ENCODE results near the gene STOX2.

Gene STOX2

DNA sequence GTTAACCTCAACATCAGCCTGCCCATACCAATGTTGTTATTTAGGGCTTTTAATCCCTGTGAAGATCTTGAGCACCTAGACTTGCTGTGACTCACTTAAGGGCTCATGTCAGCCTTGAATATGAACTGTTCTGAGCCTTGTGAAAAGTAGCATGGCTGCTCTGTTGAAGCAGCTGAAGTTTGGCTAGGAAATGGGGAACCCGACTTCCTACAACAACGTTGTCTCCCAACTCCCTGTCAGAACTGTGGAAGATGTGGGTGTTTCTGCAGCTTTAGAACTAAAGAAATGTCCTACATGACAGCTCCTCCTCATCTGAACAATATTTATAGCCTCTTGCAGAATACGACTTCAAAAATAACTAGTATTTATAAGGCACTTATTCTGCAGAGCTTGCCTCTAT lies 27.5 kb downstream of the STOX2 start:
- TF ChIP-seq OSR1 (CRISPR knock-in tag; IDR thresholded peaks at IDR 0.05) (no peak), TOX (CRISPR knock-in tag; IDR thresholded peaks at IDR 0.05; ENCODE audit: borderline replicate concordance) (no peak), ARNTL (CRISPR knock-in tag; IDR thresholded peaks at IDR 0.05; ENCODE audit: borderline replicate concordance, low read depth) (no peak), ZFP30 (CRISPR knock-in tag; IDR thresholded peaks at IDR 0.05) (no peak), CSDC2 (CRISPR knock-in tag; IDR thresholded peaks at IDR 0.05) (no peak), ZNF70 (CRISPR knock-in tag; IDR thresholded peaks at IDR 0.05) (no peak), GLIS3 (CRISPR knock-in tag; IDR thresholded peaks at IDR 0.05) (no peak), PPARA (CRISPR knock-in tag; IDR thresholded peaks at IDR 0.05; ENCODE audit: borderline replicate concordance) (no peak), CREB5 (CRISPR knock-in tag; IDR thresholded peaks at IDR 0.05; ENCODE audit: low read depth) (no peak), SNAI2 (CRISPR knock-in tag; IDR thresholded peaks at IDR 0.05) (no peak), ZC3H10 (CRISPR knock-in tag; IDR thresholded peaks at IDR 0.05) (no peak), ZNF565 (CRISPR knock-in tag; conservative IDR thresholded peaks at IDR 0.05; ENCODE audit: low read depth) (no peak), TCF4 (CRISPR knock-in tag; IDR thresholded peaks at IDR 0.05; ENCODE audit: borderline replicate concordance) (no peak)
- TF ChIP-seq, protein P1, sequence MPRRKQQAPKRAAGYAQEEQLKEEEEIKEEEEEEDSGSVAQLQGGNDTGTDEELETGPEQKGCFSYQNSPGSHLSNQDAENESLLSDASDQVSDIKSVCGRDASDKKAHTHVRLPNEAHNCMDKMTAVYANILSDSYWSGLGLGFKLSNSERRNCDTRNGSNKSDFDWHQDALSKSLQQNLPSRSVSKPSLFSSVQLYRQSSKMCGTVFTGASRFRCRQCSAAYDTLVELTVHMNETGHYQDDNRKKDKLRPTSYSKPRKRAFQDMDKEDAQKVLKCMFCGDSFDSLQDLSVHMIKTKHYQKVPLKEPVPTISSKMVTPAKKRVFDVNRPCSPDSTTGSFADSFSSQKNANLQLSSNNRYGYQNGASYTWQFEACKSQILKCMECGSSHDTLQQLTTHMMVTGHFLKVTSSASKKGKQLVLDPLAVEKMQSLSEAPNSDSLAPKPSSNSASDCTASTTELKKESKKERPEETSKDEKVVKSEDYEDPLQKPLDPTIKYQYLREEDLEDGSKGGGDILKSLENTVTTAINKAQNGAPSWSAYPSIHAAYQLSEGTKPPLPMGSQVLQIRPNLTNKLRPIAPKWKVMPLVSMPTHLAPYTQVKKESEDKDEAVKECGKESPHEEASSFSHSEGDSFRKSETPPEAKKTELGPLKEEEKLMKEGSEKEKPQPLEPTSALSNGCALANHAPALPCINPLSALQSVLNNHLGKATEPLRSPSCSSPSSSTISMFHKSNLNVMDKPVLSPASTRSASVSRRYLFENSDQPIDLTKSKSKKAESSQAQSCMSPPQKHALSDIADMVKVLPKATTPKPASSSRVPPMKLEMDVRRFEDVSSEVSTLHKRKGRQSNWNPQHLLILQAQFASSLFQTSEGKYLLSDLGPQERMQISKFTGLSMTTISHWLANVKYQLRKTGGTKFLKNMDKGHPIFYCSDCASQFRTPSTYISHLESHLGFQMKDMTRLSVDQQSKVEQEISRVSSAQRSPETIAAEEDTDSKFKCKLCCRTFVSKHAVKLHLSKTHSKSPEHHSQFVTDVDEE (CRISPR knock-in tag; IDR thresholded peaks at IDR 0.05): no peak
- no peak for ATAC-seq

- ATAC-seq: no peak
- TF ChIP-seq RARB (CRISPR knock-in tag; IDR thresholded peaks at IDR 0.05) (no peak), ESRRG (CRISPR knock-in tag; IDR thresholded peaks at IDR 0.05) (no peak), ZFP3 (CRISPR knock-in tag; IDR thresholded peaks at IDR 0.05) (no peak), ZC3H10 (CRISPR knock-in tag; IDR thresholded peaks at IDR 0.05) (no peak), POU6F1 (CRISPR knock-in tag; IDR thresholded peaks at IDR 0.05; ENCODE audit: borderline replicate concordance, low read depth) (no peak), ARNTL (CRISPR knock-in tag; IDR thresholded peaks at IDR 0.05; ENCODE audit: borderline replicate concordance, low read depth) (no peak), ISL1 (CRISPR knock-in tag; IDR thresholded peaks at IDR 0.05) (no peak), CREB5 (CRISPR knock-in tag; IDR thresholded peaks at IDR 0.05; ENCODE audit: low read depth) (no peak), SNAI2 (CRISPR knock-in tag; IDR thresholded peaks at IDR 0.05) (no peak)
- TF ChIP-seq, protein P1 (CRISPR knock-in tag; IDR thresholded peaks at IDR 0.05): no peak
Observed at GRCh38 chr4:183934761-183935160, 29.7 kb downstream of the STOX2 start.

GRCh38 chr4:183935355-183936005 lies 30.4 kb downstream of the STOX2 start:
- TF ChIP-seq, protein P1 (CRISPR knock-in tag; IDR thresholded peaks at IDR 0.05): no peak
- TF ChIP-seq CSDC2 (CRISPR knock-in tag; IDR thresholded peaks at IDR 0.05): no peak
- no peak for TF ChIP-seq GLIS3 (CRISPR knock-in tag; IDR thresholded peaks at IDR 0.05)
- no peak for TF ChIP-seq BACH2 (CRISPR knock-in tag; IDR thresholded peaks at IDR 0.05; ENCODE audit: borderline replicate concordance)
- TF ChIP-seq ZNF565 (CRISPR knock-in tag; conservative IDR thresholded peaks at IDR 0.05; ENCODE audit: low read depth): no peak
- no peak for TF ChIP-seq POU6F1 (CRISPR knock-in tag; IDR thresholded peaks at IDR 0.05; ENCODE audit: borderline replicate concordance, low read depth)
- no peak for TF ChIP-seq TOX (CRISPR knock-in tag; IDR thresholded peaks at IDR 0.05; ENCODE audit: borderline replicate concordance)
- no peak for TF ChIP-seq ZNF70 (CRISPR knock-in tag; IDR thresholded peaks at IDR 0.05)
- TF ChIP-seq SNAI2 (CRISPR knock-in tag; IDR thresholded peaks at IDR 0.05): no peak
- no peak for TF ChIP-seq ARNTL (CRISPR knock-in tag; IDR thresholded peaks at IDR 0.05; ENCODE audit: borderline replicate concordance, low read depth)
- TF ChIP-seq ISL1 (CRISPR knock-in tag; IDR thresholded peaks at IDR 0.05): no peak
- no peak for TF ChIP-seq ZFP30 (CRISPR knock-in tag; IDR thresholded peaks at IDR 0.05)
- TF ChIP-seq TCF4 (CRISPR knock-in tag; IDR thresholded peaks at IDR 0.05; ENCODE audit: borderline replicate concordance): no peak
- no peak for ATAC-seq

All from SK-N-SH treated with all-trans-retinoic acid at 6 μM for 48 hours (cell line).